ENCODE data around the gene PPFIA3. TPM values are rescaled to one million over a fixed set of nuclear protein-coding genes. Genes with fewer than 3 reads are reported as not detected.
"Not testable (repeated sequence)": the region's sequence is repeated elsewhere in the genome, so short reads cannot be mapped to it uniquely, and the experiment has no call there.

Gene PPFIA3
- 1 to 10 TPM; 5.5 to 9.4 (median 6.0) TPM for polyA plus RNA-seq (ENCODE audit: insufficient read length in 4 of 4)

DNA sequence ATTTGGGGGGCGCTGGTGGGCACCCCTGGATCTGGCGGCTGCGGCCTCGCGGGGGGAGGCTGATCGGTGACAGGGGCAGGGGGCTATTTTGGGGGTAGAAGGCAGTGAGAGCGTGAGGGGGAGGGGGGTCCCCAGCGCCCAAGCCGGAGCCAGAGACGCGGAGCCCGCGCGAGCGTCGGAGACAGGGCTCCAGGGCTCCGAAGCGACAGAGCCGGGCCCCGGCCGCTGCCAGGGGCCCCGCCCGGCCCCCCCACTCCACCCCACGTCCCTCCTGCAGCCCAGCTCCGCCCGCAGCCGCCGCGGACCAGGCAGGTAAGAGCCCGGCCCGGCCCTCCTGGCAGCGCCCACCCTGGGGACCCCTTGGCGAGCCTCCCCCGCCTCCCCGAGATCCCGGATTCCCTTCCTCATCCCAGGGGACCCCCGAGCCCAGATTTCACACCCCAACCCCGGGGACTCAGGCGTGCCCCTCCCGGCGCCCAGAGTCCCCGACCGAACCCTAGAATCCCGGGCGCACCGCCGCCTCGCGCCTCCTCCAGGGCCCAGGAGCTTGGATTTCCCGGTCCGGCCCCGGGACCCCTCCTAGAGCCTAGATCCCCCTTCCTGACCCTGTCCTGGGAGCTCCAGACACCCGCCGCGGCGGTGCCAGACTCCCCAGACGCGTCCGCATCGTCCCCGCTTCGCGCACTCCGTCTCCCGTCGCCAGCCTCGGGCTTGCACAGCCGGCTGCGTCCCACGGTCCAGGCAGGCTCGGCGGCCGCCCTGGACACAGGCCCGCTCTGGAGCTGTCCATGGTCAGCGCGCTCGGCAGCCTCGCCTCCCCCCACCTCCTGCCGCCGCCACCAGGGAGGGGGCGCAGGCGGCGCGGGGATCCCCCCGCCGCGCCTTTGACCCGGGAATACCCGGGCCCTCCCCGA is at the start of gene PPFIA3:
TSS of gene PPFIA3 (plus strand) at position 134 of the 914 bp plus-strand sequence. CDS start 8,330 bp downstream, outside the sequence.
- no peak for DNase-seq (ENCODE audit: low read depth in 4 of 4, low spot score in 3 of 4)

DNA sequence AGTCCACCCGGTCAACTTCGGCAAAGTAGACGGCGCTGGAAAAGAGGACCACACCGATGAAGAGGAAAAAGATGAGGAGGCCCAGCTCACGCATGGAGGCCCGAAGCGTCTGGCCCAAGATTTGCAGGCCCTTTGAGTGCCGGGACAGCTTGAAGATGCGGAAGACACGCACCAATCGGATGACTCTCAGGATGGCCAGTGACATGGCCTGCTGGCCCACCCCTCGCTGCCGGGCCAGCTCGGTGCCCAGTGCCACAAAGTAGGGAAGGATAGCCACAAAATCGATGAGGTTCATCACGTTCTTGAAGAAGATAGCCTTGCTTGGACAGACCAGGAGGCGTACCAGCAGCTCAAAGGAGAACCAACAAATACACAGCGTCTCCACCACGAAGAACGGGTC is 48.9 kb upstream of the PPFIA3 start:
- DNase-seq (ENCODE audit: low read depth in 4 of 4, low spot score in 3 of 4): no peak

DNA sequence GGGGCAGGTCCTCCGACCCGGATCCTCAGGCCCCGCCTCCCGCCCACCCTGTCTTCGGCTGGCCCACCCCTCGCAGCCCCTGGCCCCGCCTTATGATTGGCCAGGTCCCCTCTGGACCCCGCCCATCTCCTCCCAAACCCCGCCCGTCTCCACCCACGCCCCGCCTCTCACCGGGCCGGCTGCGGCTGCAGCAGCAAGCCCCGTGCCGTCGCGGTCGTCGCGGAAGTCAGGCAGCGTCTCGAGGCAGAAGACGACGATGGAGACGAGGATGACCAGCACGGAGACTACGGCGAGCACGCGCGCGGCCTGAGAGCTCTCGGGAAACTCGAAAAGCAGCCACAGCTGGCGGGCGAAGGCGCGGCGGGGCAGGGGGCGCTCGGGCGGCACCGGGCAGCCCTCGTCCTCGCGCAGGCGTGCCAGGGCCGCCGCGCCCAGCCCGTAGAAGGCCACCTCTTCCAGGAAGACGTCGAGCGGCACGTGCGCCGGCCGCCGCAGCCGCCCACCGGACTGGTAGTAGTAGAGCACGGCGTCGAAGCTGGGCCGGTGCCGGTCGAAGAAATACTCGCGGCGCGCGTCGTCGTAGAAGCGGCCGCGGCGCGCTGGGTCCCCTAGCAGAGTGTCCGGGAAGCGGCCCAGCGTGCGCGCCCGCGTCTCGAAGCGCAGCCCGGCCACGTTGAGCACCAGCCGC is 47.3 kb upstream of the PPFIA3 start:
- no peak for DNase-seq (ENCODE audit: low read depth in 4 of 4, low spot score in 3 of 4)

DNA sequence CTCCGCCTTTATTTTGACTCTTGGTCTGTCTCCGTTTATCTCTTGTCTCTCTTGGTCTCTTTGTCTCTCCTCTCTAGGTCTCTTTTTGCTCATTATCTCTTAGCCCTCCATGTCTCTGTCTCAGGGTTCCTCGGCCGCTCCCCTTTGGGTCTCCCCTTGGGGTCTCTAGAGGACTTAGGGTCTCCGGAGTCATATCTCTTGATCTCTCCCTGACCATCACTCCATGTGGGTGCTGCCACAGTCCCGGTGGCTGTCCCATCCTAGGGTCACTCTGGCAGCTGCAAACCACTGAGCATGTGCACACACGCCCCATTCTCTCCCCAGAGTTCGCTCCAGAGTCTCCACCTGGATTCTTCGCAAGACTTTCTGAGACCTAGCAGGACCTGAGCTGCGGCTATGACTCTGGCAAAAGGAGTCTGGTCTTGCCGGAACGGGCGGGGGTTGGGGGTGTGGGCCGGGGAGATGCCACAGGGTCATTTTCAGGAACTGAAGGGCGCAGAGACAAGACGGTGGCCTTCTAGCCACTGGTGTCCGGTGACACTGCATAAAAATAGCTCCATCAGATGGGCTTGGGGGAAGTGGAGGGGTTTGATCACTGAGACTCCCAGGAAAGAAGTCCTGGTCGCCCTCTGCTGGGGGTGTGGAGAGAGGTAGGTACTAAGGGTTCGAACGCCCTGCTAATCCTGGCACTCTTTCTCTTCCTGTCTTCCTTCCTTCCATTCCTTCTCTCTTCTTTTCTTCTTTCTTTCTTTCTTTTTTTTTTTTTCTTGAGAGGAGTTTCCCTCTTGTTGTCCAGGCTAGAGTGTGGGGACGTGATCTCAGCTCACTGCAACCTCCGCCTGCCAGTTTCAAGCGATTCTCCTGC is 45.6 kb upstream of the PPFIA3 start:
- no peak for DNase-seq (ENCODE audit: low read depth in 4 of 4, low spot score in 3 of 4)

DNA sequence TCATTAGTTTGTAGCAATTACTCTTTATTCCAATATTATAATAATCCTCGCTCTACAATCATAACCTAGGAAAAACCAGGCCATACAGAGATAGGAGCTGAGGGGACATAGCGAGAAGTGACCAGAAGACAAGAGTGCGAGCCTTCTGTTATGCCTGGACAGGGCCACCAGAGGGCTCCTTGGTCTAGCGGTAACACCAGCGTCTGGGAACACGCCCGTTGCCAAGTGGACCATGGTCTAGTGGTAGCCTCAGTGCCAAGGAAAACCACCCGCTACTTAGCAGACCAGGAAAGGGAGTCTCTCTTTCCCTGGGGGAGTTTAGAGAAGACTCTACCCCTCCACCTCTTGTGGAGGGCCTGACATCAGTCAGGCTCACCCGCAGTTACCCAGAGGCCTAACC is 44.5 kb upstream of the PPFIA3 start:
- not testable (repeated sequence) for DNase-seq (ENCODE audit: low read depth in 4 of 4, low spot score in 3 of 4)

DNA sequence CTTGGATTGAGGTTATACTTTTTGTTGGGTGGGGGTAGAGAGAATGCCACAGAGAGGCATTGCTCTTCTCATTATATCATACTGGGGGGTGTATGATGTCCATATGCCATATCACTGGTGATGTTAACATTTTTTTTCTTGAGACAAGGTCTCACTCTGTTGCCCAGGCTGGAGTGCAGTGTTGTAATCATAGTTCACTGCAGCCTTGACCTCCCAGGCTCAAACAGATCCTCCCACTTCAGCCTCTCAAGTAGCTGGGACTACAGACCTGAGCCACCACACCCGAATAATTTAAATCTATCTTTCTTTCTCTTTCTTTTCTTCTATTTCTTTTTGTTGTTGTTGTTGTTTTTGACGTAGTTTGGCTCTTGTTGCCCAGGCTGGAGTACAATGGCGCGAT is 39.0 kb upstream of the PPFIA3 start:
- DNase-seq (ENCODE audit: low read depth in 4 of 4, low spot score in 3 of 4): no peak

DNA sequence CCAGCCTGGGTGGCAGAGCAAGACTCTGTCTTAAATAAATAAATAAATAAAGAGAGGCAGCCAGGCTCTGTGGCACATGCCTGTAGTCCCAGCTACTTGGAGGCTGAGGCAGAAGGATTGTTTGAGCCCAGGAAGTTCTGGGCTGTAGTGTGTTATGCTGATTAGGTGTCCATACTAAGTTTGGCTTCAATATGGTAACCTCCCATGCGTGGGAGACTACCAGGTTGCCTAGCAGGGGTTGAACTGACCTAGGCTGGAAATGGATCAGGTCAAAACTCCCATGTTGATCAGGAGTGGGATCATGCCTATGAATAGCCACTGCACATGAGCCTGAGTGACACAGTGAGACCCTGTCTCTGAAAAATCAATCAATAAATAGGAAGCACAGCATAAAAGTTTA is 38.1 kb upstream of the PPFIA3 start:
- DNase-seq (ENCODE audit: low read depth in 4 of 4, low spot score in 3 of 4): no peak

DNA sequence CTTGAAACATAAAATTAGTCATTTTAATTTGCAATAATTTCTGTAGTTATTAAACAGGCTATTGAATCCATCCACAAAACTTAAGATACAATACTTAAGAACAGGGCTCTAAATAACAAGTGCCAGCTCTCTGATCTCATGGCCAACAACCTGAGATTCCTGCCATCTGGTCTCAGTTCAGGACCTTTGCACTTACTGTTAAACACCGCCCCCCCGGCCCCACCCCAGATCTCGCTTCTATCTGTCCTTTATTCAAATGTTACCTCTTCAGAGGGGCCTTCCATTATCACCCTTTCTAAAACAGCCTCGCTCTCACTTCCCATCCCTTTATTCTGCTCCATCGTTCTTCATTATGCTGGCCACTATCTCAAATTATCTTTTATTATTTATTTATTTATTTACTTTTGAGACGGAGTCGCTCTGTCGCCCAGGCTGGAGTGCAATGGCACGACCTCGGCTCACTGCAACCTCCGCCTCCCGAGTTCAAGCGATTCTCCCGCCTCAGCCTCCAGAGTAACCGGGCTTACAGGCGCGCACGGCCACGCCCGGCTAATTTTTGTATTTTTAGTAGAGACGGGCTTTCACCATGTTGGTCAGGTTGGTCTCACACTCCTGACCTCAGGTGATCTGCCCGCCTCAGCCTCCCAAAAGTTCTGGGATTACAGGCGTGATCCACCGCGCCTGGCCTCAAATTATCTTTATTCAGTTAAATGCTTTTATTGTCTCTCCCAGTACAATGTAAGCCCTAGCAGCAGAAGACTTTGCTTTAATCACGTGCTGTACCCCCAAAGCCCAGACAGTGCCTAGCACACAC is 34.9 kb upstream of the PPFIA3 start:
- no peak for DNase-seq (ENCODE audit: low read depth in 4 of 4, low spot score in 3 of 4)

DNA sequence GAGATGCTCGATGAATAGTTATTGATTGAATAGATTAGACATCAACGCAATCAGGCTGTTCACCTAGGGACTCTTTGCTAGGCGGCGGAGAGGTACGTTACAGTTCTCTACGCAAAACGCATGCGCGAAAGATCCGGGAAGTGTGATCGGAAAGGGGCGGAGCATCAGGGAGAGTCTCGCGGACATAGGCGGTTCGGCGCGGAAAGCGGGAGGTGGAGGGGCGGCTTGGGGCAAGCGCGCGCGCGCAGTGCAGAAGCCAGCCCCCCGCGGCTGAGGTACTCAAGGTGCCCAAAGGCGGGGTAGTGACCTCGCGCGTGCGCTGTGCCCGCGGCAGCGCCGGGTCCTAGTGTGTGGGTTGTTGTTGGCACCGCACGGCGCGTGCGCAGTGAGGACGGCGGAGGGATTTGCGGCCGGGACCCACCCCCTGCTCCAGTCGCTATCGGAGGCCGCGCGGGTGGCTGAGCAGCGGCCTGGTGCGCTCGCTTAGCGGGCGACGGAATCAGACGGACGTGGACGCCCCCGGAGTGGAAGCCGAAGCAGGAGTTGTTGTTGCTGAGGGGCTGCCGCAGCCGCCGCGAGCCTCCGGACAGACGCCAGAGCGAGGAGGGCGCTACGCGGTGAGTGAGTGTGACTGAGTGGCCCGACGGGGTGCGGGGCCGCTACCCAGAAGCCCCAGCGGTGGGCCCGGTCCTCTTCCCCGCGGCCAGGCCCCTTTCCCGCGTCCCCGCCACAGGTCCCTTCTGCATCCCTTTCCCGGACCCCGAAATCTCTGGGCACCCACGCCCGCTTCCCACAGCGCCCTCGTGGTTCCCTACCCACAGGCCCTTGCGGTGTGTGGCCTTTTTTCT is 34.1 kb upstream of the PPFIA3 start, which contains the start of gene SNRNP70:
TSS of gene SNRNP70 (plus strand) at position 432 of the 848 bp plus-strand sequence. CDS start 964 bp downstream, outside the sequence.
- peak; percentile 97 to 100 (median 98) for DNase-seq (ENCODE audit: low read depth in 4 of 4, low spot score in 3 of 4)

DNA sequence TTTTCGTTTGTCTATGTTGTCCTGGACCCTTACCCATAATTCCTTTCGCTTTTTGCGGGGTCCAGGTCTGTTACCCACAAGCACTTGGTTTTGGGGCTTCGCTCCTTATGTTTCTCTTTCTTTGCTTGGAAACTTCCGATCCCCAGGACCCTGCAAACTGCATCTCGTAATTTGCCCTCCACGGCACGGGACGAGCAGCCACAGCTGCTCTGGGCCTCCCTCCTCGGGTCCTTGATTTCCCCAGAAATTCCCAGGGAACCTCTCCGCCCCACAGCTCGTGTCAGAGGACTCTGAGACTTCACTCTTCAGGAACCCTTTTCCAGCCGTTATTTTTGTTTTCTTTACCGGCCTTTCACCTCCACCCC is 33.5 kb upstream of the PPFIA3 start:
- no peak for DNase-seq (ENCODE audit: low read depth in 4 of 4, low spot score in 3 of 4)

DNA sequence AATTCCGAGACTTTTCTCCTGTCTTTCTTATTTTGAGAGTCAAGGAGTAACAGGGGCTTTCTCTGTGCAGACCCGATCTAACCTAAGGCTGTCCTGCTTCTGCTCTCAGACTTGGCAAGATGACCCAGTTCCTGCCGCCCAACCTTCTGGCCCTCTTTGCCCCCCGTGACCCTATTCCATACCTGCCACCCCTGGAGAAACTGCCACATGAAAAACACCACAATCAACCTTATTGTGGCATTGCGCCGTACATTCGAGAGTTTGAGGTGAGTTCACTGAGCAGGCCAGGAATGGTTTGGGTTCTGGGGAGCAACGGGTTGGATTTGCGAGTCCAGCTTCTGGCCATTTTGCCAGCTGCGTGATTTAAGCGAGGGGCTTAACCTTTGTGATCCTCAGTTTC is 33.0 kb upstream of the PPFIA3 start:
- no peak for DNase-seq (ENCODE audit: low read depth in 4 of 4, low spot score in 3 of 4)

DNA sequence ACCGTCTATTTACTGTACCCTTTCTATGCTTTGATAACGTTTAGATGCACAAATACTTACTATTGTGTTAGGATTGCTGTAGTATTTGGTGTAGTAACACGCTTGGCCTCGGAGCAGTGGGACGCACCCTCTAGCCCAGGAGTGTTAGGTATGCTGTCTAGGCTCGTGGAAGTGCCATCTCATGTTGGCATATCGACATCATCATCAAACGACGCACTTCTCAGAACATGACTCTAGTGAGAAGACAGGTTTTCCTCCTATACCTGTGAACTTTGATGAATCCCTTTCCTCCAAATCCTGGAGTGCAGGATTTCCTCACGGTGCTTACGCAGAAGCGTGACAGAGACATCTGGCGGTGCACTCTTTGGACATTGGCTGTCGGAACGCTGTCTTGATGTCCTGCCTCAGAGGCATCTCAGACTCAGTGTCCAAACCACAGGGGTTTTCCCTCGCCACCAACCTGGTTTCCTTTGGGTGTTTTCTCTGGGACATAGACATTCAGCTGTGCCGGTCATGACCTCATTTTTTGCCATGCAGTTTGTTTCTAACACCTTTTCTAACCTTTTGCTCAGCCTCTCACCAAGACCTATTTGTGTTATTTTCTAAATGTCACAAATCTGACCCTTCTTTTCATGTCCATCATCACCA is 27.8 kb upstream of the PPFIA3 start:
- DNase-seq (ENCODE audit: low read depth in 4 of 4, low spot score in 3 of 4): no peak

DNA sequence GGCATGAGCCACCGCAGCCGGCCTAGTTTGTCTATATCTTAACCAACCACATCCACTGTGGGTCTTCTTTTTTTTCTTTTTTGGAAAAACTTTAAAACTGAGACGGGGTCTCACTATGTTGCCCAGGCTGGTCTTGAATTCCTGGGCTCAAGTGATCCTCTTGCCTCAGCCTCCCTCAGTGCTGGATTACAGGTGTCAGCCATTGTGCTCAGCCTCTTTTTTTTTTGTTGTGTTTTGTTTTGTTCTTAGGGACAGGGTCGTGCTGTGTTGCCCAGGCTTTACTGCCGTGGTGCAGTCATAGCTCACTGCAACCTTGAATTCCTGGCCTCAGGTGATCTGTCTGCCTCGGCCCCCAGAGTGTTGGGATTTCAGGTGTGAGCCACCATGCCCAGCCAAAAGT is 26.7 kb upstream of the PPFIA3 start:
- no peak for DNase-seq (ENCODE audit: low read depth in 4 of 4, low spot score in 3 of 4)

DNA sequence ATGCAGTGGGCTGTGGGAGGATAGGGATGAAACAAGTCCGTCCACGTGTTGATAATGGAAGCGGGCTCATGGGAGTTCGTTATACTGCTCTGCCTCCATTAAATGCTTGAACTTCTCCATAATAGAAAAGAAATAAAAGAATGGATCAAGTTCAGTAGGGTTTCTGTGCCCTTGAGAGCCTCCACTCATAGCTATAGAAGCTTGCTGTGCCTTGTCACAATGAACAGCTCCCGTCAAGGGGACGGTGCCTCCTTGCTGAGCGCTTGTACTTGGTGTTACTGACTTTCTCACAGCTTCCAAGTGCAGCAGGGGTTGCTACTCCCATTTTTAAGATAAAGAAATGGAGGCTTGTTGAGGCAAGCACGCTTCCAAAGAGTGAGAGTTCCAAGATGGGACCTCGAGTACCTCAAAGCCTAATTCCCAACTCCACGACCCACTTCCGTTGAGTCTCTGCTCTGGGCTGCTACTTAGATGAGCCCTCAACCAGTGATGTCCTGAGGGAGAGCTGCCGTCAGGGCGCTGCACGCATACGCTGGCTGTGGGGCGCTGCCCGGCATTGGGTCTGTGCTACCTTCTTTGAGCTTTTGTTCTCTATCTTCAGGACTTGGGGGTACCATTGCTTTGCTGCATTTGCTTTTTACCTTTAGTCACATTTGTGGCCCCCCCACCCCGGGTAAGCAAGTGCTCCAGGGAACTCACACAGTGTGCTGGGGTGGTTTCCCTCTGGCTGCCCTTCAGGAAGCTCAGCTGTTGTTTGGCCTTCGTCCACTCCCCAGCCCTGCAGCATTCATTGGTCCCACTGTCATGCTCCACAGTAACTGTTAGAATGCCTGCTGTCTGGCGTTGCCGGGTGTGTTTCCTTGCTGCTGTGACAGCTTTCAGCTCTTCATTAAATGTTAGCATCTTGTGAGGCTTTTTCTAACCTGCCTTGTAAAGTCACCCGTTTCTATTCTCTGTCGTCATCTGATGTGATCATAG is 24.6 kb upstream of the PPFIA3 start:
- no peak for DNase-seq (ENCODE audit: low read depth in 4 of 4, low spot score in 3 of 4)

DNA sequence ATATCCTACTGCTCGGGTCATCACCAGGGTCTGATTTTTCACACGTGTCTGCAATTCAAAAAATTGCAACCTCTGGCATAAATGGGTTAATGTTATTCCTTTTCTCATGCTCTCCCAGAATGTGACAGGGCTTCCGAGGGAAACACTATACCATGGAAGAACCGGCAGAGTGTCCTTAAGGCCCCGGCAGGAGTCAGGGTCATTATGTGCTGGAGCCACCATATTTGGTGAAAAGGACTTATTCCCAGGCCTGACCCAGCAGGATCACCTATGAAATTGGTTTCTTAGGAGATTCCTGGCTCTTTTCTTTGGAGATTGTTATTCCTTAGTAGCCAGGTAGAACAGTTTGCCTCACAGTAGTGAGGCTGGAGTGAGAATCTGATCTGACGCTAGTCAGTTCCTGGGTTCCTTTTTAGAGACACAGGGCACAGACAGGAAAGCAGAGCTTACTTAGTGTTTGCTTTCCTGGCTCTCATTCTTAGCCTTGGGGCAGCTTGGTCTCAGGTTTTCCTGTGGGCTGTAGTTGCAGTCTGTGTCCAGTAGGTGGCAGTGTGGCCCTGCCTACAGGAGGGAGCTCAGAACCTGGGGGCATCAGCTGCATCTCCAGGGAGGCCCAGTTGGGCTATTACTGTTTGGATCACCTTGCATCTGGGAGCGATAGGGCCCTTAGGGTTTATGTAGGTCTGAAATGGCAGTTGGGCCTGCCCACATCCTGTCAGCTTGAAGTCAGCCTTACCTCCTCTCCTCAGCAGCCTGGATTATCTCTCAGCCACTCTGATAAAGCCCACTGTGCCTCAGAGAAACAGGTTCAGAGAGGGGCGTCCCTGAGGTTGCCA is 21.7 kb upstream of the PPFIA3 start:
- no peak for DNase-seq (ENCODE audit: low read depth in 4 of 4, low spot score in 3 of 4)

DNA sequence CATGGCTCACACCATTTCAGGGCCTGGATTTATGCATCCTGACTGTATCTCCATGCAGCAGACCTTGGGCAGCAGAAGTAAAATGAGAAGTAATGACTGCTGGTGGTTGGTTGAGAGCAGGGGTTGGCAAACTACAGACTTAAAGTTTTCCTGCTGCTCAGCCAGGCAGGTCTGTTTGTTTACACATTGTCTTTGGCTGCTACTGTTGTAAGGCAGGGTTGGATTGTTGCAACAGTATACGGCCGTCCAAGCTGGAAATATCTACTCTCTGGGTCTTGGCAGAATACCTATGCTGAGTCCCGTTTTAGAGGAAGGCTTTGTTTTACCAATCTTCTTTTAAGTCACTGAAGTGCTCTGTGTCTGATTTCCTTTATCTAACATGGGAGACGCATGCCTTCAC is 20.5 kb upstream of the PPFIA3 start:
- no peak for DNase-seq (ENCODE audit: low read depth in 4 of 4, low spot score in 3 of 4)

All from right renal pelvis (tissue), 4 donors.